AG09319 (cell line): ENCODE measurements around the gene DCUN1D4.
"Not testable (repeated sequence)": the region's sequence is repeated elsewhere in the genome, so short reads cannot be mapped to it uniquely, and the experiment has no call there.

Source experiments
- DNase-seq: peaks from one replicate; pipeline ENCODE4 v3.0.0-alpha.2; 2010; ENCODE audit warnings: low read depth; ENCODE audit errors: extremely low read depth
- TF ChIP-seq, protein P1 (sequence below): IDR thresholded peaks from 2 replicates; pipeline ENCODE4 v1.5.1; 2011; ENCODE audit warnings: low read depth, mild to moderate bottlenecking, inconsistent platforms, low read length, moderate library complexity

The DCUN1D4 gene

DNA sequence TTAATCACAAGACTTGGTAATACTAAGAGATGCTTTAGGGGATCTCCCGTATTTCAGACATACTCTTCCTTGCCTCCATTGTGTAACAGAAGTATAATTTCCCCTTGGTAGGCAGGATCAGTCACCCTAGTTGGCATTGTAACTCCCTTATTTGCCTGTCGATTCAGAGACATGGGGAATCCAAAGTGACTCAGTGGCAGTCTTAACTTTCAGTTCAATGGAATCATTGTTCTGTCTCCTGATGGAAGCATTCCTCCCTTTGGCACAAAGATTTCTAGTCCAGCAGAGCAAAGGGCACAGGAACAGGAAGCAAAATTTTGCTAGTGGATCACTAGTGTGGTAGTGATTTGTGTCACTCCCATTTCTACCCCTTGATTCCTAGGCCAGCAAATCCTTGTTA lies 80.4 kb downstream of the DCUN1D4 start:
- TF ChIP-seq, protein P1, sequence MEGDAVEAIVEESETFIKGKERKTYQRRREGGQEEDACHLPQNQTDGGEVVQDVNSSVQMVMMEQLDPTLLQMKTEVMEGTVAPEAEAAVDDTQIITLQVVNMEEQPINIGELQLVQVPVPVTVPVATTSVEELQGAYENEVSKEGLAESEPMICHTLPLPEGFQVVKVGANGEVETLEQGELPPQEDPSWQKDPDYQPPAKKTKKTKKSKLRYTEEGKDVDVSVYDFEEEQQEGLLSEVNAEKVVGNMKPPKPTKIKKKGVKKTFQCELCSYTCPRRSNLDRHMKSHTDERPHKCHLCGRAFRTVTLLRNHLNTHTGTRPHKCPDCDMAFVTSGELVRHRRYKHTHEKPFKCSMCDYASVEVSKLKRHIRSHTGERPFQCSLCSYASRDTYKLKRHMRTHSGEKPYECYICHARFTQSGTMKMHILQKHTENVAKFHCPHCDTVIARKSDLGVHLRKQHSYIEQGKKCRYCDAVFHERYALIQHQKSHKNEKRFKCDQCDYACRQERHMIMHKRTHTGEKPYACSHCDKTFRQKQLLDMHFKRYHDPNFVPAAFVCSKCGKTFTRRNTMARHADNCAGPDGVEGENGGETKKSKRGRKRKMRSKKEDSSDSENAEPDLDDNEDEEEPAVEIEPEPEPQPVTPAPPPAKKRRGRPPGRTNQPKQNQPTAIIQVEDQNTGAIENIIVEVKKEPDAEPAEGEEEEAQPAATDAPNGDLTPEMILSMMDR = no peak
- no peak for DNase-seq

DNA sequence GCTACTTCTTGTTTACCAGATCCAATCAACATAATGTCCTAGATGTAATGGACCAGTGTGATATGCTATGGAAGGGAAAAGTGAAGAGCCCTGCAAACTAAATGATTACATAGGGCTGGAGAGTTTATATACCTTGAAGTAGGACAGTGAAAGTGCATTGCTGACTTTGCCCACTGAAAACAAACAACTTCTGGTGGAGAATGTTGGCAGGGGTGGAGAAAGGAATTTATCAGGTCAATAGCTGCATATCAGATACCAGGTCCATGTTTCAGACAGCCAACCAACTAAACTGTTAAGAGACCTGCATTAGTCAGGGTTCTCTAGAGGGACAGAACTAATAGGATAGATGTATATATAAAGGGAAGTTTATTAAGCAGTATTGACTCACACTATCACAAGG lies 82.4 kb downstream of the DCUN1D4 start:
- TF ChIP-seq, protein P1 = no peak

DNA sequence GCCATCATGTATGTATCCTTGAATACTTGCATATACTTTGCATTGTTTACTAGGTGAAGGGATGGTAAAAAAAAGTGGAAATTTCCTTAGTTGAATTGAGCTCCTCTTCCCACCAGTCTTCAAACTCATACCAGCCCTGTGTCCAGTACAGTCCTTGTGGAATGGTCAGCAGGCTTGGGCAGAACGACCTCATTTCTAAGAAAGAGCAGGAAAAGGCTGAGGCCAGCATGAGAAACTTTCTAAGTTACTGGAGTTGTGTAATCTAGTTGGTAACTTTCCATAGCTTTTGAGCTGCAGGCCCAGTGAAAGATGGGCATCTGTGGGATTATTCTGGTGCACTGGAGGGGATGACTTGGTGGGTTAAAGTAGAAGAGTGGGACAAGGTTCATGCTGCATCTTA lies 87.6 kb downstream of the DCUN1D4 start:
- TF ChIP-seq, protein P1 = no peak
- no peak for DNase-seq

More for the DNA sequence above, 82.4 kb downstream of the DCUN1D4 start:
- no peak for DNase-seq

DNA sequence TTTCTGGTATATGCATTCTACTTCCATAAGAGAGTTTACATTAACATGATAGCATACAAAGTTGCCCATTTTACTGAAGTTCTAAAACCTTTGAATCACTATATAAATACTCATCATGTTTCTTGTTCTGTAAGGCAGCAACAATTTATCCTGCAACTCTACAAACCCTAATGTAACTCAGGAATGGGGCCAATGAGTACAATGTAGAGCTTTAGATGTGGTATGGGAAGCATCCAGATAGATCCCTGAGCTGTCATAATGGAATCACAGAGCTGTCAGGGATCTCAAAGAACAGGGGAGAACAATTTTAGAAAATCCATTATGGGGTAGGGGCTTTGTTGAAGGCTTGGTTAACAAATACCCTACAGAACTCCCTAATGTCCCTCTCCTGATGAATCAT lies 88.5 kb downstream of the DCUN1D4 start:
- TF ChIP-seq, protein P1 = no peak
- no peak for DNase-seq

DNA sequence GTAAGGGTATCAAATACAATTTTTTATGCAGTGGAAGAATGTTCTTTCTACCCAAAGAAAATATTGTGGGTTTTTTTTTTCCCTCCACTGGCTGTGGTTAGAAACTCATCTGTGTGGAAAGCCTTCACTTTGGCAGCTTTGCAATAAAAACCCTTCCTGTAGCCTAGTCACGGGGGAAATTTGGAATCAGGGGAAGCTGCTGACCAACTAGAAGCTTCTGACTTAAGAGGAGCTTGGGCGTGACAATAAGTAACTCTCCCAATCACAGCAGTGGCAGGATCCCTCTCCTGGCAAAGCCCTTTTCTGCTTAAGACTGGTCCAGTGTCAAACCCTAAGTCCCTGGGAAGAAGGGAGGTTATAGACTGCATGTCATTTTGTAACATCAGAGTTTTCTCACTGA lies 89.3 kb downstream of the DCUN1D4 start:
- TF ChIP-seq, protein P1 = no peak
- DNase-seq = no peak

DNA sequence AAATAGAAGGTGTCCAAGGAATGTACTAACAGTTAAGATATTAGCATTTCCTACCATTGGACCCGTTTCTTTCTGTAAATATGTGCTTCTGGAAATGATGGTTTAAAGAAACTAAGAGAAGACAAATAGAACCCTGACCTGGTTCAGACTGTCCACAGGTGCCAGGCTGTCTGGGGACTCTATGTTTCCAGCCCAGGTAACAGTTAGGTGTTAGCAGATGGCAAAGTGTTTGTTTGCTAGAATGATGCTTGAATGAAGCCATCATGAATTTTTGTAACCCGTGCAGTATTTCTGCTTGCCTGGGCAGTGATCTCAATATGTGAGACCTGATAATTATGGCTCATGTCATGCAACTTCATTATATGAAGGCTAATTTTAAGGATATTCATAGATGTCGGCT lies 89.7 kb downstream of the DCUN1D4 start:
- TF ChIP-seq, protein P1 = no peak
- no peak for DNase-seq

DNA sequence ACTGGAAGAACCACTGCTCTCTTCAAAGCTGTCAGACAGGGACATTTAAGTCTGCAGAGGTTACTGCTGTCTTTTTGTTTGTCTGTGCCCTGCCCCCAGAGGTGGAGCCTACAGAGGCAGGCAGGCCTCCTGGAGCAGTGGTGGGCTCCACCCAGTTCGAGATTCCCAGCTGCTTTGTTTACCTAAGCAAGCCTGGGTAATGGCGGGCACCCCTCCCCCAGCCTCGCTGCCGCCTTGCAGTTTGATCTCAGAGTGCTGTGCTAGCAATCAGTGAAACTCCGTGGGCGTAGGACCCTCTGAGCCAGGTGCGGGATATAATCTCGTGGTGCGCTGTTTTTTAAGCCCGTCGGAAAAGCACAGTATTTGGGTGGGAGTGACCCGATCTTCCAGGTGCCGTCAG lies 97.5 kb downstream of the DCUN1D4 start:
- DNase-seq = not testable (repeated sequence)

DNA sequence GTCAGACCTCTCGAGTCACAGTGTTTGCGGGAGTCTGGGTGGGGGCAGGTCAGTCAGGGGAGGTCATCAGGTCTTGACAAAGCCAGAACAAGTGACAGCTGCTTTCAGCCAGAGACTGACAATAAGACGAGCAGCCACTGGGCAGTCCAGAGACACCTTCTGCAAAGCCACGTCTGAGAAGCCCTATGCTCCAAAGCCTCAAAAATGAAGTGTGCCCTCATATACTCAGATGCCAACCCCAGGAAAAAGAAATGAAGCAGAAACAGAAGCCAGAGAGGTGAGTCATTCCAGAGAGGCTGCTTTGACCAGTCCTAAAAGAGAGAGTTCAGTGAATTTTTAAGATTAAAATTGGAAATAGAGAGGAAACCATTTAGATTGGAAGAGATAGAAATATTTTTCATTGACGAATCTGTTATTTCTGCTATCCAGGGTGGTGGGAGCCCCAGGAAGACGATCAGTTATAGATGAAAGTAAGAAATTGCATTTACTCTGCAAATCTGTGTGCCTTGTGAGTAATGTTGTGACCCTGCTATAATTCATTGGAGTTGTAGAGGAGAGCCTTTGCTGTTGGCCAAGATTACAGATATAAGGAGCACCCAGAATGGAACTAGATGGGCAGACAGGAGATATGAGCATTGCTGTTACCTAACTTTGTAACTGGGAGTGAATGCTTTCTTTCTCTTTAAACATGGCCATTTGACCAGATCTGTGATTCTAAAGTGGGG lies 99.3 kb downstream of the DCUN1D4 start:
- no peak for DNase-seq

More for the DNA sequence above, 99.3 kb downstream of the DCUN1D4 start:
- TF ChIP-seq, protein P1 = no peak
